SK-N-SH treated with all-trans-retinoic acid at 6 μM for 48 hours (cell line): ENCODE measurements around the gene DSC1.

Experiments
- RARB ChIP-seq: fragments of 250-450 bp; sonication (Bioruptor Pico); IDR thresholded peaks from 2 replicates; pipeline ENCODE4 v1.8.0; 2021; ENCODE audit warnings: mild to moderate bottlenecking, moderate library complexity
- SNAI2 ChIP-seq: fragments of 250-450 bp; sonication (Bioruptor Pico); IDR thresholded peaks from 2 replicates; pipeline ENCODE4 v1.5.0; 2020; ENCODE audit warnings: mild to moderate bottlenecking, moderate library complexity
- ZFP30 ChIP-seq: fragments of 450-650 bp; formaldehyde crosslinking; IDR thresholded peaks from 2 replicates; pipeline ENCODE4 v1.5.0; 2022; ENCODE audit warnings: mild to moderate bottlenecking, moderate library complexity
- ZNF70 ChIP-seq: fragments of 450-650 bp; formaldehyde crosslinking; IDR thresholded peaks from 2 replicates; pipeline ENCODE4 v1.5.0; 2020; ENCODE audit warnings: mild to moderate bottlenecking, moderate library complexity
- TF ChIP-seq, protein P1 (sequence below): fragments of 250-450 bp; sonication (Bioruptor Pico); IDR thresholded peaks from 2 replicates; pipeline ENCODE4 v1.8.0; 2020; ENCODE audit warnings: mild to moderate bottlenecking, moderate library complexity, borderline replicate concordance
- TF ChIP-seq, protein P2 (sequence below): fragments of 250-450 bp; sonication (Bioruptor Pico); IDR thresholded peaks from 2 replicates; pipeline ENCODE4 v1.5.0; 2020; ENCODE audit warnings: mild to moderate bottlenecking, moderate library complexity

DNA sequence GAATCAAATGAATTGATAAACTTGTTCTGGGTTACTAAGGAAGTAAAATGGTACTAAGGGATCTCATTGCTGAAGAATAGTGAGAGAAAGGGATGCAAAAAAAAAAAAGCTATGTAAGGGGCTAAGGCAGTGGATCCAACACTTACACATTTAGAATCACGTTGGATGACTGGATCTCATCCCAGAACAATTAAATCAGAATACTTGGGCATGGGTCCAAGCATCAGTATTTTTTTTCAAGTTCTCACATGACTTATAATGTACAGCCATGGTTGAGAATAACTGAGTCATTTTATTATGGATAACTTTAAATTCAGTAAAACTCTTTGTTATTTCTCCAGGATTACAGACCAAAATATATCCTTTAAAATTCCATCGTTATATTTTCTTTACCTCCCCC lies 8.5 kb downstream of the DSC1 start:
- TF ChIP-seq, protein P1, sequence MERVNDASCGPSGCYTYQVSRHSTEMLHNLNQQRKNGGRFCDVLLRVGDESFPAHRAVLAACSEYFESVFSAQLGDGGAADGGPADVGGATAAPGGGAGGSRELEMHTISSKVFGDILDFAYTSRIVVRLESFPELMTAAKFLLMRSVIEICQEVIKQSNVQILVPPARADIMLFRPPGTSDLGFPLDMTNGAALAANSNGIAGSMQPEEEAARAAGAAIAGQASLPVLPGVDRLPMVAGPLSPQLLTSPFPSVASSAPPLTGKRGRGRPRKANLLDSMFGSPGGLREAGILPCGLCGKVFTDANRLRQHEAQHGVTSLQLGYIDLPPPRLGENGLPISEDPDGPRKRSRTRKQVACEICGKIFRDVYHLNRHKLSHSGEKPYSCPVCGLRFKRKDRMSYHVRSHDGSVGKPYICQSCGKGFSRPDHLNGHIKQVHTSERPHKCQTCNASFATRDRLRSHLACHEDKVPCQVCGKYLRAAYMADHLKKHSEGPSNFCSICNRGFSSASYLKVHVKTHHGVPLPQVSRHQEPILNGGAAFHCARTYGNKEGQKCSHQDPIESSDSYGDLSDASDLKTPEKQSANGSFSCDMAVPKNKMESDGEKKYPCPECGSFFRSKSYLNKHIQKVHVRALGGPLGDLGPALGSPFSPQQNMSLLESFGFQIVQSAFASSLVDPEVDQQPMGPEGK: no peak
- TF ChIP-seq RARB (CRISPR knock-in tag) (no peak), ZNF70 (CRISPR knock-in tag) (no peak), SNAI2 (CRISPR knock-in tag) (no peak), ZFP30 (CRISPR knock-in tag) (no peak)
- TF ChIP-seq, protein P2, sequence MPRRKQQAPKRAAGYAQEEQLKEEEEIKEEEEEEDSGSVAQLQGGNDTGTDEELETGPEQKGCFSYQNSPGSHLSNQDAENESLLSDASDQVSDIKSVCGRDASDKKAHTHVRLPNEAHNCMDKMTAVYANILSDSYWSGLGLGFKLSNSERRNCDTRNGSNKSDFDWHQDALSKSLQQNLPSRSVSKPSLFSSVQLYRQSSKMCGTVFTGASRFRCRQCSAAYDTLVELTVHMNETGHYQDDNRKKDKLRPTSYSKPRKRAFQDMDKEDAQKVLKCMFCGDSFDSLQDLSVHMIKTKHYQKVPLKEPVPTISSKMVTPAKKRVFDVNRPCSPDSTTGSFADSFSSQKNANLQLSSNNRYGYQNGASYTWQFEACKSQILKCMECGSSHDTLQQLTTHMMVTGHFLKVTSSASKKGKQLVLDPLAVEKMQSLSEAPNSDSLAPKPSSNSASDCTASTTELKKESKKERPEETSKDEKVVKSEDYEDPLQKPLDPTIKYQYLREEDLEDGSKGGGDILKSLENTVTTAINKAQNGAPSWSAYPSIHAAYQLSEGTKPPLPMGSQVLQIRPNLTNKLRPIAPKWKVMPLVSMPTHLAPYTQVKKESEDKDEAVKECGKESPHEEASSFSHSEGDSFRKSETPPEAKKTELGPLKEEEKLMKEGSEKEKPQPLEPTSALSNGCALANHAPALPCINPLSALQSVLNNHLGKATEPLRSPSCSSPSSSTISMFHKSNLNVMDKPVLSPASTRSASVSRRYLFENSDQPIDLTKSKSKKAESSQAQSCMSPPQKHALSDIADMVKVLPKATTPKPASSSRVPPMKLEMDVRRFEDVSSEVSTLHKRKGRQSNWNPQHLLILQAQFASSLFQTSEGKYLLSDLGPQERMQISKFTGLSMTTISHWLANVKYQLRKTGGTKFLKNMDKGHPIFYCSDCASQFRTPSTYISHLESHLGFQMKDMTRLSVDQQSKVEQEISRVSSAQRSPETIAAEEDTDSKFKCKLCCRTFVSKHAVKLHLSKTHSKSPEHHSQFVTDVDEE (CRISPR knock-in tag): no peak
